GM21390 (cell line): ENCODE results near the gene MCF2.
A peak's percentile ranks its signal among the peaks of the same experiment; 100 is the strongest.

Source experiments
- ATAC-seq: cut with Tn5 transposase; IDR thresholded peaks from one replicate; pipeline ENCODE4 v1.9.1; 2021; ENCODE audit not compliant: unreplicated experiment

The MCF2 gene

GRCh38 chrX:139596068-139596467 is 111.9 kb downstream of the MCF2 start:
- no peak for ATAC-seq

DNA sequence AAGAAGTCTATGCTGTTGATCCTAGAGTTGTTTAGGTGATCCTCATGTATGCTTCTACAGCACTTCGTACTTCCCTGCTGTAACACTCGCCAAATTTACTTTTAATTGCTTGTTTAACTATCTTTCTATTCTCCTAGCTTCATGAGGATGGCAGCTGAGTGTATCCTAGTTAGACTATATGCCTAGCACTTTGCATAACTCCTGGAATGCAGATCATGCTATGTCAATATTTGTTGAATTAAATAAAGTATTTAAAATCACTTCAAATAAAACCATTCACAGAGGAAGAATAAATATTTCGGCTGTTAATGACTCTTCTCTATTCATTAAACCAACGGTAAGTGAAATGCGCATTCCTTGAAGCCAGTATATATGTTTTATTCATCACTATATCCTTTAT is 122.4 kb downstream of the MCF2 start:
- ATAC-seq, result no peak

GRCh38 chrX:139581068-139581467 is 126.9 kb downstream of the MCF2 start:
- no peak for ATAC-seq

DNA sequence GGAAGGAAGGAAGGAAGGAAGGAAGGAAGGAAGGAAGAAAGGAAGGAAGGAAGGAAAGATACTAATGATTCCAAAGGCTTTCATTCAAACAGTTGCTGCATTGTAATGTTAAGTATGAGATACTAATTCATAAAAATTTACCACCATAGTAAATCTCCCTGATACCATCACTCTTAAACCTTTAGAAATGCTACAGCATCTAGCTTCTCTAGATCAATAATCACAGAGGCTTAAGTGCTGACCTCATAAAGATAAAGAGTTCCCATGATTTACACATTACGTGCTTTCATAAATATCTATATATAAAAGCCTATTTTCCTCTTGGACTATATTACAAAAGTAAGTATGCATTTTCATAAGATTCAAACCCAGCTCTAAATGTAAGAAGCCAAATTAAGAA is 141.0 kb downstream of the MCF2 start:
- no peak for ATAC-seq

DNA sequence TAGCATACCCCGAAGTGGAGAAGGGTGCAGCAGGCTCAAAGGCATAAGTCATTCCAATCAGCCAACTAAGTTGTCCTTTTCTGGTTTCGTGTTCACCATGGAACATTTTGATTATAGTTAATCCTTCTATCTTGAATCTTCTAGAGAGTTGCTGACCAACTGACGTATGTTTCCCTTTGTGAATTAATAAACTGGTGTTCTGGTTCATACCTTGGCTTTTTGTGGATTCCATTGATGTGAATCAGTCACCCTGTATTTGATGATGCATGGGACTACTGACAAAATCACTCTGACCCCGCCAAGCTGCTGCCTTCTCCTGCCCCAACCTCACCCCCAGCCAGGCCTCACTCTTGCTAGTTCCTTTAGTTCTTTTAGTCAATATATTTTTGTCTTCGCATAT is 144.7 kb downstream of the MCF2 start:
- no peak for ATAC-seq

- no peak for ATAC-seq
Measured at GRCh38 chrX:139560221-139560620, 147.7 kb downstream of the MCF2 start.

- peak; percentile 85 for ATAC-seq
Measured at GRCh38 chrX:139559383-139560042, 148.5 kb downstream of the MCF2 start.

GRCh38 chrX:139554991-139555675 is 152.8 kb downstream of the MCF2 start:
- ATAC-seq, result no peak

DNA sequence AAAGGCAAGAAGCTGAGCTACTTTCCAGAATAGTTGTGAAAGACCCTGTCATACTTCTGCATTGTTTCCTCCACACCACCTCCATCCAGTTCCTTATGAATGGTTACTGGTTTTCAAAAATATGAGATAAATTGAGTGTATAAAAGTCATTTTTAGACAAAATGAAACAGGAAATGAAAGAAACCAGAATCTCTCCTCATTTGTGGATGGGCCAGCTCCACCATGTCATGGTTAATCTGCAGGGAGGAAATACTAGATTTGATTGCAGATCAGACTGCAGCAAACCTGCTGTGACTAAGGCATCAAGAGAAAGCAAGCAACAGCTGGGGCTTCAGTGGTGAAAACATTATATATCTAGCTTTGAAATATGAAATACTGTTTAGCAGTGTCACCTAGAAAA is 153.6 kb downstream of the MCF2 start:
- ATAC-seq, result peak; percentile 44

GRCh38 chrX:139544591-139544990 is 163.4 kb downstream of the MCF2 start:
- ATAC-seq, result no peak

GRCh38 chrX:139543920-139544319 is 164.0 kb downstream of the MCF2 start:
- no peak for ATAC-seq

DNA sequence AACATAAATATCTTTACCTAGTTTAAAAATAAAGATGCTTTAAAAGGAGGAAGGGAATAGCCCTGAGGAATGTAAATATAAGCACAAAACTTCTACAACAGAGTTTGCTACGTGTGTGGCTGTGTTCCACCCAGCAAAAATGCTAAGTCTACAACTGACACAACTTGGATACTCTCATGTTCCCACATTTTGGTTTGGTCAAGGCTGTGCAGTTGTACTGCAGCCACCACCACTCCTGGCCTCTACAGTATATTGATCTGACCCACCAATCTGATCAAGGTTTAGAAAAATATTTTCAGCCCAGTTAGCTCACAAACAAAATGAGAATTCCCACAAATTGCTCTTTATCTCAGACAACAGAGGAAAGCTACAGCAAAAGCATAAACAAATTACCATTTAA is 165.3 kb downstream of the MCF2 start:
- ATAC-seq, result no peak

- ATAC-seq, result peak; percentile 79
Measured at GRCh38 chrX:139538907-139539790, 168.8 kb downstream of the MCF2 start.

- no peak for ATAC-seq
Measured at GRCh38 chrX:139533444-139533843, 174.5 kb downstream of the MCF2 start.

DNA sequence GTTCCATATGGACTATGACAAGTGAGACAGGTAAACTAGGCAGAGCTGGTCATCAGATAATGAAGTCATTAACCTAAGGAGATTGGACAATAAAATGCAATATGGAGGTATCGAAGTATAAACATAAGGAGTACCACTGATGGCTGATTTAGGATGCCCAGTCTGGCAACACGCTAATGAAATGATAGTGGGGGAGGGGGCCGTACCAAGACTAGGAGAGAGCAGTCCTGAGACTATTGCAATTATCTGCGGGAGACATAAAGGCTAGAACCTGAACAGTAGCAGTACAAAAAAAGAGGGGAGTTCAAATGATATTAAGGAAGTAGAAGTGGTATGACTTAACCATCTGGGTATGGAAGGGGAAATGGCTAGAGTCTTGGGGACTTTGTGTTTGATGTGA is 175.1 kb downstream of the MCF2 start:
- no peak for ATAC-seq
